Glutamatergic neuron (in vitro differentiated cells): ENCODE results near the gene TMC3. TPM values are rescaled to one million over a fixed set of nuclear protein-coding genes. Genes with fewer than 3 reads are reported as not detected.

ENCODE experiments used
- DNase-seq: peaks from one replicate; pipeline ENCODE4 v3.0.0; 2022
- H3K27ac Mint-ChIP-seq: one replicate; pipeline ENCODE4 v1.8.0; 2020; ENCODE audit warnings: mild to moderate bottlenecking, mixed read lengths, inconsistent platforms; ENCODE audit not compliant: unreplicated experiment
- H3K27me3 Mint-ChIP-seq: one replicate; pipeline ENCODE4 v1.8.0; 2020; ENCODE audit warnings: mild to moderate bottlenecking, moderate library complexity, mixed read lengths, inconsistent platforms; ENCODE audit not compliant: unreplicated experiment
- H3K36me3 Mint-ChIP-seq: one replicate; pipeline ENCODE4 v1.8.0; 2020; ENCODE audit warnings: mild to moderate bottlenecking, mixed read lengths, inconsistent platforms; ENCODE audit not compliant: unreplicated experiment
- H3K4me1 Mint-ChIP-seq: one replicate; pipeline ENCODE4 v1.8.0; 2020; ENCODE audit warnings: mild to moderate bottlenecking, low read depth, mixed read lengths, inconsistent platforms; ENCODE audit not compliant: unreplicated experiment
- H3K4me3 Mint-ChIP-seq: one replicate; pipeline ENCODE4 v1.8.0; 2020; ENCODE audit warnings: mild to moderate bottlenecking, mixed read lengths, inconsistent platforms; ENCODE audit not compliant: unreplicated experiment
- H3K9me3 Mint-ChIP-seq: one replicate; pipeline ENCODE4 v1.8.0; 2020; ENCODE audit warnings: mild to moderate bottlenecking, moderate library complexity, mixed read lengths, inconsistent platforms; ENCODE audit not compliant: unreplicated experiment
- CTCF ChIP-seq: fragments of 200-600 bp; sonication (generic); IDR thresholded peaks from one replicate; pipeline ENCODE4 v1.5.0; 2021; ENCODE audit not compliant: partially characterized antibody, unreplicated experiment
- total RNA-seq: library from RNA; stranded (reverse); fragmentation: NEBNext Ultra II Directional; extraction: Animal tissue kit (Norgen Biotek cat#: 25700); gene quantifications from one replicate; pipeline ENCODE4 v1.2.1, GENCODE V29; 2021; ENCODE audit not compliant: unreplicated experiment

TMC3 gene
- total RNA-seq, 1 donor from 2014 or later, result not detected

- Mint-ChIP-seq H3K27ac (no peak overlapping the region), H3K4me1 (peaks cover 31% of the 10 kb centered on the region), H3K36me3 (no peaks in the 10 kb centered on the region), H3K27me3 (peaks cover 1% of the 10 kb centered on the region), H3K9me3 (no peaks in the 10 kb centered on the region), H3K4me3 (no peak overlapping the region)
- no peak for TF ChIP-seq CTCF
- no peak for DNase-seq
These were observed 11.1 kb upstream of the TMC3 start for GRCh38 chr15:81384891-81385720.

- H3K9me3 Mint-ChIP-seq, result peaks cover 5% of the 10 kb centered on the region
- DNase-seq, result no peak
- TF ChIP-seq CTCF, result no peak
- H3K27ac Mint-ChIP-seq, result no peak overlapping the region
- H3K27me3 Mint-ChIP-seq, result peaks cover 1% of the 10 kb centered on the region
- H3K4me1 Mint-ChIP-seq, result peaks cover 29% of the 10 kb centered on the region
- no peak overlapping the region for H3K4me3 Mint-ChIP-seq
- H3K36me3 Mint-ChIP-seq, result no peaks in the 10 kb centered on the region
These were observed 7.7 kb upstream of the TMC3 start for GRCh38 chr15:81381720-81382119.

GRCh38 chr15:81380668-81381067 lies 6.7 kb upstream of the TMC3 start:
- Mint-ChIP-seq H3K27ac (peak overlapping the region; percentile 67), H3K36me3 (no peaks in the 10 kb centered on the region), H3K4me3 (peak overlapping the region; percentile 49), H3K27me3 (peaks cover 1% of the 10 kb centered on the region), H3K4me1 (peaks cover 25% of the 10 kb centered on the region), H3K9me3 (peaks cover 5% of the 10 kb centered on the region)
- TF ChIP-seq CTCF, result no peak
- DNase-seq, result no peak

GRCh38 chr15:81380203-81380602 lies 6.2 kb upstream of the TMC3 start:
- Mint-ChIP-seq H3K4me1 (peaks cover 27% of the 10 kb centered on the region), H3K27ac (no peak overlapping the region), H3K36me3 (no peaks in the 10 kb centered on the region), H3K4me3 (no peak overlapping the region), H3K27me3 (peaks cover 1% of the 10 kb centered on the region), H3K9me3 (peaks cover 5% of the 10 kb centered on the region)
- TF ChIP-seq CTCF, result no peak
- DNase-seq, result no peak

- H3K27ac Mint-ChIP-seq, result peak overlapping the region; percentile 46
- peaks cover 5% of the 10 kb centered on the region for H3K9me3 Mint-ChIP-seq
- H3K4me3 Mint-ChIP-seq, result peak overlapping the region; percentile 43
- H3K27me3 Mint-ChIP-seq, result peaks cover 1% of the 10 kb centered on the region
- no peak for DNase-seq
- H3K36me3 Mint-ChIP-seq, result no peaks in the 10 kb centered on the region
- peaks cover 29% of the 10 kb centered on the region for H3K4me1 Mint-ChIP-seq
- TF ChIP-seq CTCF, result no peak
These were observed 5.3 kb upstream of the TMC3 start for GRCh38 chr15:81379269-81379668.
